CD14-positive monocyte (primary cell): ENCODE results near the gene DCTN2. TPM values are rescaled to one million over a fixed set of nuclear protein-coding genes. Genes with fewer than 3 reads are reported as not detected.
A peak's percentile ranks its signal among the peaks of the same experiment; 100 is the strongest.

Experiments used
- DNase-seq, 3 donors: peaks; one replicate each; pipeline ENCODE4 v3.0.0-alpha.2; 2011 to 2022
- H2AFZ ChIP-seq: 2 replicates; pipeline ENCODE4 v1.6.0; 2012; ENCODE audit warnings: mild to moderate bottlenecking, low read depth, low read length, inconsistent platforms; ENCODE audit not compliant: insufficient read depth, poor library complexity, severe bottlenecking
- H3K27ac ChIP-seq, 2 donors: 1 replicate in 1 of 2; 2 replicates in 1 of 2; pipeline ENCODE4 v1.5.1; 2012 to 2013; ENCODE audit warnings: low read length in 2 of 2, control low read depth in 1 of 2, inconsistent platforms in 1 of 2, low read depth in 1 of 2, mild to moderate bottlenecking in 1 of 2
- H3K27me3 ChIP-seq, 2 donors: one replicate each; pipeline versions ENCODE4 v1.6.0 to v1.6.1; 2011 to 2013; ENCODE audit warnings: low read length in 2 of 2; ENCODE audit not compliant: control insufficient read depth in 2 of 2, insufficient read depth in 2 of 2
- H3K36me3 ChIP-seq, 2 donors: replicated peaks in 1 of 2; 1 replicate in 1 of 2; 2 replicates in 1 of 2; pipeline versions ENCODE4 v1.5.1 to v1.6.1; 2012 to 2013; ENCODE audit warnings: low read length in 2 of 2, control low read depth in 1 of 2, inconsistent platforms in 1 of 2, mild to moderate bottlenecking in 1 of 2; ENCODE audit not compliant: insufficient read depth in 2 of 2, control insufficient read depth in 1 of 2
- H3K4me1 ChIP-seq, 2 donors: 1 replicate in 1 of 2; 2 replicates in 1 of 2; pipeline versions ENCODE4 v1.5.1 to v1.6.1; 2012 to 2013; ENCODE audit warnings: low read length in 2 of 2, control low read depth in 1 of 2, inconsistent platforms in 1 of 2, mild to moderate bottlenecking in 1 of 2, moderate library complexity in 1 of 2; ENCODE audit not compliant: insufficient read depth in 2 of 2, control insufficient read depth in 1 of 2
- H3K4me2 ChIP-seq: replicated peaks from 2 replicates; pipeline ENCODE3; 2012; ENCODE audit warnings: low read length, moderate library complexity, mild to moderate bottlenecking; ENCODE audit not compliant: poor library complexity, severe bottlenecking; ENCODE audit errors: extremely low read depth
- H3K4me3 ChIP-seq, 3 experiments: fragments of 200-600 bp in 1 of 3; sonication (generic) in 1 of 3; replicated peaks in 1 of 3; 1 replicate in 2 of 3; 2 replicates in 1 of 3; pipeline ENCODE4 v1.5.1; 2011 to 2013; ENCODE audit warnings: low read length in 3 of 3, mild to moderate bottlenecking in 3 of 3, control low read depth in 2 of 3, low read depth in 2 of 3, inconsistent platforms in 1 of 3, moderate library complexity in 1 of 3
- H3K79me2 ChIP-seq: 2 replicates; pipeline ENCODE4 v1.6.0; 2012; ENCODE audit warnings: mild to moderate bottlenecking, control low read depth, inconsistent platforms, low read length, moderate library complexity; ENCODE audit not compliant: insufficient read depth
- H3K9ac ChIP-seq: 2 replicates; pipeline ENCODE4 v1.6.0; 2017; ENCODE audit warnings: low read length, mild to moderate bottlenecking; ENCODE audit not compliant: insufficient read depth, poor library complexity, severe bottlenecking
- H3K9me3 ChIP-seq, 2 donors: replicated peaks in 1 of 2; 1 replicate in 1 of 2; 2 replicates in 1 of 2; pipeline versions ENCODE4 v1.5.1 to v1.6.1; 2012 to 2013; ENCODE audit warnings: low read length in 2 of 2, control low read depth in 1 of 2; ENCODE audit not compliant: control insufficient read depth in 1 of 2, insufficient read depth in 1 of 2
- H4K20me1 ChIP-seq: 2 replicates; pipeline ENCODE4 v1.6.0; 2012; ENCODE audit warnings: mild to moderate bottlenecking, low read length, control low read depth, moderate library complexity; ENCODE audit not compliant: insufficient read depth
- H3K27ac Mint-ChIP-seq, 7 donors: one replicate each; pipeline ENCODE4 v1.8.0; 2020; ENCODE audit warnings: mild to moderate bottlenecking in 7 of 7, mixed read lengths in 7 of 7, moderate library complexity in 6 of 7, inconsistent platforms in 2 of 7
- H3K27me3 Mint-ChIP-seq, 3 donors: one replicate each; pipeline ENCODE4 v1.8.0; 2021 to 2022; ENCODE audit warnings: low read depth in 3 of 3, mild to moderate bottlenecking in 3 of 3, mixed read lengths in 3 of 3, moderate library complexity in 3 of 3, inconsistent platforms in 1 of 3
- H3K36me3 Mint-ChIP-seq, 2 donors: one replicate each; pipeline ENCODE4 v1.8.0; 2020; ENCODE audit warnings: mixed read lengths in 2 of 2, inconsistent platforms in 1 of 2, mild to moderate bottlenecking in 1 of 2
- H3K4me1 Mint-ChIP-seq: one replicate; pipeline ENCODE4 v1.8.0; 2020; ENCODE audit warnings: mild to moderate bottlenecking, mixed read lengths
- H3K4me3 Mint-ChIP-seq, 2 donors: one replicate each; pipeline ENCODE4 v1.8.0; 2020; ENCODE audit warnings: mild to moderate bottlenecking in 2 of 2, mixed read lengths in 2 of 2, moderate library complexity in 1 of 2
- H3K9me3 Mint-ChIP-seq, 7 donors: one replicate each; pipeline ENCODE4 v1.8.0; 2020 to 2022; ENCODE audit warnings: mixed read lengths in 7 of 7, mild to moderate bottlenecking in 6 of 7, moderate library complexity in 6 of 7, inconsistent platforms in 2 of 7
- WGBS: methylation state at CpG from one replicate; pipeline ENCODE4 v1.1.5; 2013; ENCODE audit warnings: missing lambda C conversion rate; ENCODE audit not compliant: insufficient coverage; 5-methylcytosine and 5-hydroxymethylcytosine counted together
- intact Hi-C, 2 donors: fragments of 100-400 bp; cut with micrococcal nuclease; formaldehyde crosslinking; loops; one replicate each; pipeline versions ENCODE4 v1.15.0 to v1.15.1; 2023
- polyA plus RNA-seq, 3 donors: library from polyadenylated mRNA; depleted of rRNA in 1 of 3; unstranded in 2 of 3; stranded (reverse) in 1 of 3; fragments of 300-500 nt in 2 of 3; fragments of >200 nt in 1 of 3; fragmentation: Illumina TruSeq in 2 of 3; gene quantifications; 1 replicate in 2 of 3; 2 replicates in 1 of 3; pipeline ENCODE4 v1.2.3, GENCODE V29; 2012 to 2021
- TF ChIP-seq, protein P1 (sequence below): fragments of 200-600 bp; IDR thresholded peaks from one replicate; pipeline ENCODE4 v1.8.0; 2022; ENCODE audit warnings: antibody characterized with exemption, mild to moderate bottlenecking

The DCTN2 gene
- polyA plus RNA-seq, 3 donors = 72.8 to 94.5 (median 82.2) TPM

DNA sequence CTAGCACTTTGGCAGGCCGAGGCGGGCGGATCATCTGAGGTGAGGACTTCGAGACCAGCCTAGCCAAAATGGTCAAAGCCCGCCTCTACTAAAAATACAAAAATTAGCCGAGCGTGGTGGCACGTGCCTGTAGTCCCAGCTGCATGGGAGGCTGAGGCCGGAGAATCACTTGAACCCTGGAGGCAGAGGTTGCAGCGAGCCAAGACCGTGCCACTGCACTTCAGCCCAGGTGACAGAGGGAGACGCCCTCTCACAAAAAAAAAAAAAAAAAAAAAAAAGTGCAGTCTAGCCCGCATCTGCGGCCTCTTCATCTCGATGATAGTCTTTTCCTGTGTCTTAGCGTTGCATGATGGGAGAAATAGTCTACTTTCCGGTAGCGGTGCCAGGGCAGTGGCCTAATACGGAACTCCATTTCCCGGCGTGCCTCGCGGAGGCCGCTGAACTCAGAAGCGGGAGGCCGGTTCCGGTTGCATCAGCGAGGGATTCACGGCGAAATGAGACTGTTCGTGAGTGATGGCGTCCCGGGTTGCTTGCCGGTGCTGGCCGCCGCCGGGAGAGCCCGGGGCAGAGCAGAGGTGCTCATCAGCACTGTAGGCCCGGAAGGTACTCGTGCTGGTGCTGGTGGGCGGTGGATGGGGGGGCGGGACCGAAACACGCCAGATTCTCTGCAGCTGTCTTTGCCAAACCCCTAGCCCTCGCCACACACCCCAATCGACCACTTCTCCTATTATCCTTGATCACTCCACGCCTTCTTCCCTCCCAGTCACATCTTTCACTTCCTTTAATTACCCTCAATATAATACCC is 59.2 kb downstream of the DCTN2 start, which contains the start of gene MARS1:
Gene MARS1 (plus strand): TSS at position 472 of the 805 bp plus-strand sequence. CDS start 23 bp downstream, at position 495.
- peaks cover 38 to 49% of the 10 kb centered on the region in 2 donors for H3K36me3 Mint-ChIP-seq
- no peaks in the 10 kb centered on the region for H3K9me3 Mint-ChIP-seq
- peak within 1 kb of the TSS; percentile 85 for H2AFZ ChIP-seq
- peaks cover 33 to 37% of the 10 kb centered on the region in 2 donors for H3K36me3 ChIP-seq
- peak; percentile 91 to 94 (median 93) for DNase-seq
- H3K4me1 ChIP-seq = peaks cover 16 to 21% of the 10 kb centered on the region in 2 donors
- H3K27ac ChIP-seq = peak within 1 kb of the TSS; percentile 88 to 92
- peak within 1 kb of the TSS; percentile 83 to 97 (median 92) for H3K27ac Mint-ChIP-seq
- H3K4me1 Mint-ChIP-seq = peaks cover 24% of the 10 kb centered on the region
- intact Hi-C loops = loop anchor here in 1 of 2 donors (5.0 kb wide), 1 partner anchor 35 kb away; the partner anchor contains the start of genes DDIT3 and MBD6
- H3K27me3 ChIP-seq = no peaks in the 10 kb centered on the region
- H3K9me3 ChIP-seq = no peaks in the 10 kb centered on the region
- peak within 1 kb of the TSS; percentile 86 to 93 for H3K4me3 Mint-ChIP-seq
- H4K20me1 ChIP-seq = peaks cover 9% of the 10 kb centered on the region
- WGBS = 20% methylated on average over 38 of the region's 47 CpGs
- peak within 1 kb of the TSS; percentile 96 for H3K4me2 ChIP-seq
- H3K4me3 ChIP-seq = peak within 1 kb of the TSS; percentile 79 to 92 (median 91)
- H3K27me3 Mint-ChIP-seq = no peaks in the 10 kb centered on the region
- H3K79me2 ChIP-seq = peaks cover 16% of the 10 kb centered on the region
- TF ChIP-seq, protein P1, sequence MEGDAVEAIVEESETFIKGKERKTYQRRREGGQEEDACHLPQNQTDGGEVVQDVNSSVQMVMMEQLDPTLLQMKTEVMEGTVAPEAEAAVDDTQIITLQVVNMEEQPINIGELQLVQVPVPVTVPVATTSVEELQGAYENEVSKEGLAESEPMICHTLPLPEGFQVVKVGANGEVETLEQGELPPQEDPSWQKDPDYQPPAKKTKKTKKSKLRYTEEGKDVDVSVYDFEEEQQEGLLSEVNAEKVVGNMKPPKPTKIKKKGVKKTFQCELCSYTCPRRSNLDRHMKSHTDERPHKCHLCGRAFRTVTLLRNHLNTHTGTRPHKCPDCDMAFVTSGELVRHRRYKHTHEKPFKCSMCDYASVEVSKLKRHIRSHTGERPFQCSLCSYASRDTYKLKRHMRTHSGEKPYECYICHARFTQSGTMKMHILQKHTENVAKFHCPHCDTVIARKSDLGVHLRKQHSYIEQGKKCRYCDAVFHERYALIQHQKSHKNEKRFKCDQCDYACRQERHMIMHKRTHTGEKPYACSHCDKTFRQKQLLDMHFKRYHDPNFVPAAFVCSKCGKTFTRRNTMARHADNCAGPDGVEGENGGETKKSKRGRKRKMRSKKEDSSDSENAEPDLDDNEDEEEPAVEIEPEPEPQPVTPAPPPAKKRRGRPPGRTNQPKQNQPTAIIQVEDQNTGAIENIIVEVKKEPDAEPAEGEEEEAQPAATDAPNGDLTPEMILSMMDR = no peak
- H3K9ac ChIP-seq = peak within 1 kb of the TSS; percentile 79

DNA sequence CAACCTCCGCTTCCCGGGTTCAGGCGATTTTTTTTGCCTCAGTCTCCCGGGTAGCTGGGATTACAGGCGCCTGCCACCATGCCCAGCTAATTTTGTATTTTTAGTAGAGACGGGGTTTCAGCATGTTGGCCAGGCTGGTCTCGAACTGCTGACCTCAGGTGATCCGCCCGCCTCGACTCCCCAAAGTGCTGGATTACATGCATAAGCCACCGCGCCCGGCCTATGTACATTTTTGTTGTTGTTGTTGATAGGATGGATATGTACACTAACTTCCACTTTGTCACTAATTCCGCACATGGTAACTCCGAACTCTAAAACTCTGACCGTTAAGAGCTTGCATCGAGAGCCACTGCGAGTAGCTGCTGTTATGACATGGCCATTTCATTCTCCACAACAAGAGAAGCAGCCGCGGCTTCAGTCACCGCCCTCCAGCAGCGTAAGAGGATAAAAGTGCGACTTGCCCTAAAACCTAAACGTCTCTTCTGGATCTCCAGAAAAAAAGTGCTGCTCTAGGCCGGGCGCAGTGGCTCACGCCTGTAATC is 59.9 kb downstream of the DCTN2 start:
- intact Hi-C loops = loop anchor here in 1 of 2 donors (5.0 kb wide), 1 partner anchor 35 kb away; the partner anchor contains the start of genes DDIT3 and MBD6
- Mint-ChIP-seq H3K9me3 (no peaks in the 10 kb centered on the region), H3K27ac (peak overlapping the region; percentile 42 to 95 (median 91)), H3K36me3 (peaks cover 32 to 42% of the 10 kb centered on the region in 2 donors), H3K27me3 (no peaks in the 10 kb centered on the region), H3K4me3 (peak overlapping the region in 1 of 2 donors; percentile 86), H3K4me1 (peaks cover 24% of the 10 kb centered on the region)
- Histone ChIP-seq H3K9me3 (no peaks in the 10 kb centered on the region), H3K36me3 (peaks cover 27 to 31% of the 10 kb centered on the region in 2 donors), H4K20me1 (peaks cover 5% of the 10 kb centered on the region), H3K27ac (peak overlapping the region in 1 of 2 donors; percentile 92), H2AFZ (peak overlapping the region; percentile 85), H3K4me3 (peak overlapping the region in 1 of 3 experiments; percentile 91), H3K4me1 (peaks cover 16 to 21% of the 10 kb centered on the region in 2 donors), H3K79me2 (peaks cover 16% of the 10 kb centered on the region), H3K9ac (no peak overlapping the region), H3K4me2 (peak overlapping the region; percentile 96), H3K27me3 (no peaks in the 10 kb centered on the region)
- DNase-seq = no peak
- 96% methylated on average over 13 of the region's 27 CpGs for WGBS
- TF ChIP-seq, protein P1 = no peak
